Stomach smooth muscle (tissue), 2 donors: ENCODE data around the gene SLC29A3.
"Not testable (repeated sequence)": the region's sequence is repeated elsewhere in the genome, so short reads cannot be mapped to it uniquely, and the experiment has no call there.

Source experiments
- H3K27ac ChIP-seq: one replicate; pipeline ENCODE4 v1.7.0; 2013; ENCODE audit warnings: mild to moderate bottlenecking, low read length, inconsistent platforms
- H3K27me3 ChIP-seq, 2 donors: one replicate each; pipeline ENCODE4 v1.7.0; 2013; ENCODE audit warnings: low read length in 2 of 2; ENCODE audit not compliant: insufficient read depth in 2 of 2, control insufficient read depth in 1 of 2
- H3K36me3 ChIP-seq, 2 donors: one replicate each; pipeline ENCODE4 v1.7.0; 2013; ENCODE audit warnings: low read length in 2 of 2; ENCODE audit not compliant: control insufficient read depth in 2 of 2, insufficient read depth in 2 of 2
- H3K4me1 ChIP-seq: one replicate; pipeline ENCODE4 v1.7.0; 2013; ENCODE audit warnings: low read length; ENCODE audit not compliant: control insufficient read depth, insufficient read depth
- H3K4me3 ChIP-seq, 2 donors: one replicate each; pipeline ENCODE4 v1.7.0; 2013; ENCODE audit warnings: low read length in 2 of 2
- H3K9ac ChIP-seq, 2 donors: one replicate each; pipeline ENCODE4 v1.7.0; 2013; ENCODE audit warnings: low read length in 2 of 2, mild to moderate bottlenecking in 1 of 2
- H3K9me3 ChIP-seq, 2 donors: one replicate each; pipeline ENCODE4 v1.7.0; 2013; ENCODE audit warnings: low read length in 2 of 2; ENCODE audit not compliant: control insufficient read depth in 2 of 2
- donor health status: healthy.
- donor health status: Pancreatic carcinoma.

SLC29A3 gene

GRCh38 chr10:71293446-71294084 is 25.5 kb upstream of the SLC29A3 start:
- Histone ChIP-seq H3K27ac (no peak overlapping the region), H3K9ac (no peak overlapping the region), H3K4me3 (no peak overlapping the region), H3K27me3 (no peaks in the 10 kb centered on the region), H3K9me3 (no peaks in the 10 kb centered on the region), H3K36me3 (peaks cover 4 to 6% of the 10 kb centered on the region in 2 donors), H3K4me1 (no peaks in the 10 kb centered on the region)

- H3K36me3 ChIP-seq, result peaks cover 4 to 6% of the 10 kb centered on the region in 2 donors
- H3K27ac ChIP-seq, result no peak overlapping the region
- no peaks in the 10 kb centered on the region for H3K4me1 ChIP-seq
- no peaks in the 10 kb centered on the region for H3K9me3 ChIP-seq
- H3K27me3 ChIP-seq, result no peaks in the 10 kb centered on the region
- H3K4me3 ChIP-seq, result no peak overlapping the region
- H3K9ac ChIP-seq, result no peak overlapping the region
Observed at GRCh38 chr10:71294091-71294561, 24.9 kb upstream of the SLC29A3 start.

DNA sequence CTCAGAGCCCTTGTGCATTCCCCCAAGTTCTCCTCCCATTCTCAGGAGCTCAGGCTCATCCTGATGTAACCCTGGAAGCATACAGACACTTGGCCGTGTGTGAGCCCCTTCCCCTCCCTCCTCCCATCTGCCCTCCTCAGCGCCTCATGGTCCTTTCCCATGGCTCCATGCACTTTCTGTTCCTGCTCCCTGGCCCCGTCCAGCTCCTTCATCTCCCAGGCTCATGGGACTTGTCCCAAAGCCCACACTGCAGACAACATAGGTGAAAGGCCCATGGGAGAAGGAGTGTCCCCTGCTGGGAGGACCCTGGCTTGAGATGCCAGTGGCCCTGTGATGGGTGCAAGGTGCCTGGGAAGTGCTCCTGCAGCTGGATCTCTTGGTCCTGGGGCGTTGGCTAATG is 24.2 kb upstream of the SLC29A3 start:
- Histone ChIP-seq H3K9ac (no peak overlapping the region), H3K4me3 (no peak overlapping the region), H3K27ac (no peak overlapping the region), H3K36me3 (peaks cover 4 to 6% of the 10 kb centered on the region in 2 donors), H3K4me1 (no peaks in the 10 kb centered on the region), H3K9me3 (no peaks in the 10 kb centered on the region), H3K27me3 (no peaks in the 10 kb centered on the region)

- Histone ChIP-seq H3K9me3 (no peaks in the 10 kb centered on the region), H3K36me3 (peaks cover 4 to 6% of the 10 kb centered on the region in 2 donors), H3K4me1 (no peaks in the 10 kb centered on the region), H3K27ac (no peak overlapping the region), H3K9ac (no peak overlapping the region), H3K4me3 (no peak overlapping the region), H3K27me3 (no peaks in the 10 kb centered on the region)
Observed at GRCh38 chr10:71295641-71296040, 23.4 kb upstream of the SLC29A3 start.

- H3K27ac ChIP-seq, result no peak overlapping the region
- H3K4me3 ChIP-seq, result no peak overlapping the region
- no peaks in the 10 kb centered on the region for H3K4me1 ChIP-seq
- no peaks in the 10 kb centered on the region for H3K9me3 ChIP-seq
- H3K27me3 ChIP-seq, result no peaks in the 10 kb centered on the region
- peaks cover 4 to 6% of the 10 kb centered on the region in 2 donors for H3K36me3 ChIP-seq
- no peak overlapping the region for H3K9ac ChIP-seq
Observed at GRCh38 chr10:71296086-71296485, 23.0 kb upstream of the SLC29A3 start.

DNA sequence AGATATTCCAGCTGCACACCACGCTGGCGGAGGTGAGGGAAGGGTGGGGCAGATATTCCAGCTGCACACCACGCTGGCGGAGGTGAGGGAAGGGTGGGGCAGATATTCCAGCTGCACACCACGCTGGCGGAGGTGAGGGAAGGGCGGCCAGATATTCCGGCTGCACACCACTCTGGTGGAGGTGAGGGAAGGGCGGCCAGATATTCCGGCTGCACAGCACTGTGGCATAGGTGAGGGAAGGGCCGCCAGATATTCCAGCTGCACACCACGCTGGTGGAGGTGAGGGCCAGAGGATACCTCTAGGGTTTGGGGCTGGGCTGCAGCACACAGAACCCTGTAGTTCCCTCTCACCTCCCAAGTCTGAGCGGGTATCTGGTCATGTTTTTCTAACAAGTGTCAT is 22.2 kb upstream of the SLC29A3 start:
- H3K36me3 ChIP-seq, result not testable (repeated sequence)

GRCh38 chr10:71297343-71297742 is 21.7 kb upstream of the SLC29A3 start:
- Histone ChIP-seq H3K9ac (no peak overlapping the region), H3K9me3 (no peaks in the 10 kb centered on the region), H3K27ac (no peak overlapping the region), H3K36me3 (peaks cover 4 to 6% of the 10 kb centered on the region in 2 donors), H3K27me3 (no peaks in the 10 kb centered on the region), H3K4me1 (no peaks in the 10 kb centered on the region), H3K4me3 (no peak overlapping the region)

More for the DNA sequence above, 22.2 kb upstream of the SLC29A3 start:
- not testable (repeated sequence) for H3K4me3 ChIP-seq, H3K27me3 ChIP-seq, H3K27ac ChIP-seq, H3K4me1 ChIP-seq, H3K9me3 ChIP-seq, H3K9ac ChIP-seq

- Histone ChIP-seq H3K4me1 (no peaks in the 10 kb centered on the region), H3K27me3 (no peaks in the 10 kb centered on the region), H3K4me3 (no peak overlapping the region), H3K9ac (no peak overlapping the region), H3K9me3 (no peaks in the 10 kb centered on the region), H3K36me3 (peaks cover 4 to 6% of the 10 kb centered on the region in 2 donors), H3K27ac (no peak overlapping the region)
Observed at GRCh38 chr10:71299071-71299785, 19.8 kb upstream of the SLC29A3 start.

DNA sequence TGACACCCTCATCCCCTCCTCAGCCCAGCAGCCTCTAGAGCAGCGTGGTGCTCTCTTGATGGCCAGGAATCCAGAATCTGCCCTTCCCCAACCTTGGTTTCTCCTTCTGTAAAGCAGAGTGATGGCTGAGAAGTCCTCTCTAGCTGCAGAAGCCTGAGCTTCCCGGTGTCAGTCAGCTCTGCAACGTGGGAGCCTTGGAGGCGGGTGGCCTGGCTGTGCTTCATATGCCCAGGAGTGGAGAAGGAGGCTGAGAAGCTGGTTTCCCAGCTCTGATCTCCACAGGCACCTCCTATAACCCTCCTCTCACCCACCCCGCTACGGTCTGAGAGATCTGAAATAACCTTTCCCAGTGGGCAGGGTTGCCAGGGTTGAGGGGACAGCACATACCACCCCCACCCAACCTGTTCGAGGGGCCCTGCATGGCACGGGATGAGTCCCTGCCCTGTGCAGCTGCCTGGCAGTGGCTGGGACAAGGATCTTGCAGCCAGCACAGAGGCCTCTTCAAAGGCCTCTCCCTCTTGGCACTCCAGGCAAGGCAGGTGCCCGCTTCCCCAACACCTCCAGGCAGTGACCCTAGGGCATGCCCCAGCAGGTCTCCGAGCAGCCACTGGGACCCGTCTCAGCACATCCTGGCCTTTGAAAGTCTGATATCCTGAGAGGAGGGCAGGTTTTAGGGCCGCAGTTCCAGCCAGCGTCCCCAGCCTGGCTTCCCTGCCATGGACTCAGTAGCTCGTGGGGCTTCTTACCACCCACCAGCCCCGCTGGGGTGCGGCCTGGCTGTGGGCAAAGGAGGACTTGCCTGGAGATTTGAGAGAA is 18.3 kb upstream of the SLC29A3 start:
- Histone ChIP-seq H3K9ac (no peak overlapping the region), H3K27me3 (no peaks in the 10 kb centered on the region), H3K4me3 (no peak overlapping the region), H3K4me1 (no peaks in the 10 kb centered on the region), H3K9me3 (no peaks in the 10 kb centered on the region), H3K27ac (no peak overlapping the region), H3K36me3 (peaks cover 2 to 4% of the 10 kb centered on the region in 2 donors)

- no peak overlapping the region for H3K27ac ChIP-seq
- no peaks in the 10 kb centered on the region for H3K27me3 ChIP-seq
- H3K4me1 ChIP-seq, result no peaks in the 10 kb centered on the region
- H3K36me3 ChIP-seq, result peaks cover 1 to 4% of the 10 kb centered on the region in 2 donors
- no peak overlapping the region for H3K4me3 ChIP-seq
- no peak overlapping the region for H3K9ac ChIP-seq
- H3K9me3 ChIP-seq, result no peaks in the 10 kb centered on the region
Observed at GRCh38 chr10:71301371-71301916, 17.6 kb upstream of the SLC29A3 start.
